AG09309 (cell line): ENCODE results near the gene BAIAP3.

Source experiments
- DNase-seq: peaks from one replicate; pipeline ENCODE4 v3.0.0-alpha.2; 2010; ENCODE audit warnings: low read depth
- H3K4me3 ChIP-seq: 2 replicates; pipeline ENCODE4 v1.5.1; 2011; ENCODE audit warnings: mild to moderate bottlenecking, low read depth, low read length, moderate library complexity; ENCODE audit not compliant: control insufficient read depth
- CTCF ChIP-seq: IDR thresholded peaks from 2 replicates; pipeline ENCODE4 v1.5.1; 2011; ENCODE audit warnings: mild to moderate bottlenecking, low read depth, low read length, inconsistent platforms; ENCODE audit not compliant: insufficient read depth, control insufficient read depth; ENCODE audit errors: missing control alignments

Gene BAIAP3

GRCh38 chr16:1364510-1364909 lies 31.1 kb downstream of the BAIAP3 start:
- TF ChIP-seq CTCF: no peak
- H3K4me3 ChIP-seq: no peak overlapping the region
- DNase-seq: no peak

GRCh38 chr16:1366060-1366711 lies 32.7 kb downstream of the BAIAP3 start:
- no peak overlapping the region for H3K4me3 ChIP-seq
- no peak for TF ChIP-seq CTCF
- DNase-seq: no peak

- DNase-seq: no peak
- H3K4me3 ChIP-seq: no peak overlapping the region
- no peak for TF ChIP-seq CTCF
Measured at GRCh38 chr16:1366712-1367299, 33.4 kb downstream of the BAIAP3 start.

GRCh38 chr16:1367486-1368174 lies 34.2 kb downstream of the BAIAP3 start:
- no peak for DNase-seq
- no peak overlapping the region for H3K4me3 ChIP-seq
- TF ChIP-seq CTCF: no peak

- DNase-seq: no peak
- H3K4me3 ChIP-seq: no peak overlapping the region
- TF ChIP-seq CTCF: no peak
Measured at GRCh38 chr16:1371054-1371978, 37.9 kb downstream of the BAIAP3 start.

- no peak for TF ChIP-seq CTCF
- H3K4me3 ChIP-seq: no peak overlapping the region
- no peak for DNase-seq
Measured at GRCh38 chr16:1372292-1372950, 39.0 kb downstream of the BAIAP3 start.
